RKO (cell line): Measurements from ENCODE around the gene ARHGDIA.
A peak's percentile ranks its signal among the peaks of the same experiment; 100 is the strongest.
"Not testable (repeated sequence)": the region's sequence is repeated elsewhere in the genome, so short reads cannot be mapped to it uniquely, and the experiment has no call there.

Experiments used
- DNase-seq: peaks from one replicate; pipeline ENCODE4 v3.0.0-alpha.2; 2016; ENCODE audit warnings: low spot score

ARHGDIA gene

DNA sequence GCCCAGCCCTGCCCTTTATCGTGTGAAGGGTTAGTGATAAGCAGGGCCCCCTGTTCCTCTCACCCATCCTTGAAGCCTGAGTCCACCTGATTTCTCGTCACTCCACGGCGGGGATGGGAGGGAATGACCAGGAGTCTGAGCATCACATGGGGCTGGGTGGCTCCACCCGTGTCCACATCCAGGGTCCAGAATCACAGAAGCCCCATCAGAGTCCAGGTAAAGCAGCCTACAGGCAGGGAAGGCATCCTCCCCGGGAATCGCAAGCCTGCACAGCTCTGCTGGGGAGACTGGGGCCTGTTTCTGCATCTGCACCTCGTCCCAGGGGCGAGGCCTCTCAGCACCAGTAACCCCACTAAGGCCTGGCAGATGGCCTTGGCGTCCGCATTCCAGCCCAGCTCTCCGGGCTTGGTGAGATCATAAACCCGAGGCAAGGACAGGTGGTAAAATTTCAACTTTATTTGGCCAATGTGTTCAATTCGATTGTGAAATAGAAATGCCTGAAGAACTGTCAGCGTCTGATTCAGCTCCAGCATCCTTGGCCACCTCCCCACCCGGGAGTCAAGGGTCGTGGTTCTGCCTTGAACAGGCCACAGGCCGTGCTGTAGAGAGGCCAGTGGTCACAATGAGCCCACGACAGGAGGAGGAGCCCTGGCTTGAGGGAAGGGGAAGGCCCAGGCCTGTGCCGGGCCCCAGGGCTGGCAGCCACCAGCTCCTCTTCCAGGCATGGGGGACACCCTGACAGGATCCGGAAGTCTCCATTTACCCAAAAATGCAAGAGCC, 28.2 kb downstream of the ARHGDIA start:
- DNase-seq = no peak

DNA sequence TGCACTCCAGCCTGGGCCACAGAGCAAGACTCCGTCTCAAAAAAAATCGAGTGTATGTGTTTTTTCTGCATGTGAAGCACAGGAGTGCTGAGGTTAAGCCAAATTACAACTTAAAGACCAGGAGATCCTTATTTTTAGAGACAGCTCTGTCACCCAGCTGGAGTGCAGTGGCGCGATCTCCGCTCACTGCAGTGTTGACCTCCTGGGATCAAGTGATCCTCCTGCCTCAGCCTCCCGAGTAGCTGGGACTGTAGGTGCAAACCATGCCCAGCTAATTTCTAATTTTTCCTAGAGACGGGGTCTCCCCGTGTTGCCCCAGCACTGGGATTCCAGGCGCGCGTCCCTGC, 28.8 kb downstream of the ARHGDIA start:
- DNase-seq = no peak

DNA sequence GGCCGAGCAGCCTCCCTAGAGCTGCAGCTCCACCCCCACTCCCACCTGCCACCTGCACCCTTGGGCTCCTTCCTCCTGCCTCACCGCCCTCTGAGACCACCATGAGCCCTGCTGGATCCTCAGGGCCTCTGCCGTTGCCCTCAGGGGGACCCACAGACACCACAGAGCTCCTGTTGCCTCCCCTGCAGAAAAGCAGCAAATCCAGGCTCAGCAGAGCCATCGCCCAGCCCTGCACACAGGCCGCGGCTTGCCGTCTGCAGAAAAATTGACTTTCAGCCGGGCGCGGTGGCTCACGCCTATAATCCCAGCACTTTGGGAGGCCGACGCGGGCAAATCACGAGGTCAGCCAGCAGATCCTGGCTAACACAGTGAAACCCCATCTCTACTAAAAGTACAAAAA, 29.3 kb downstream of the ARHGDIA start:
- DNase-seq = no peak

DNA sequence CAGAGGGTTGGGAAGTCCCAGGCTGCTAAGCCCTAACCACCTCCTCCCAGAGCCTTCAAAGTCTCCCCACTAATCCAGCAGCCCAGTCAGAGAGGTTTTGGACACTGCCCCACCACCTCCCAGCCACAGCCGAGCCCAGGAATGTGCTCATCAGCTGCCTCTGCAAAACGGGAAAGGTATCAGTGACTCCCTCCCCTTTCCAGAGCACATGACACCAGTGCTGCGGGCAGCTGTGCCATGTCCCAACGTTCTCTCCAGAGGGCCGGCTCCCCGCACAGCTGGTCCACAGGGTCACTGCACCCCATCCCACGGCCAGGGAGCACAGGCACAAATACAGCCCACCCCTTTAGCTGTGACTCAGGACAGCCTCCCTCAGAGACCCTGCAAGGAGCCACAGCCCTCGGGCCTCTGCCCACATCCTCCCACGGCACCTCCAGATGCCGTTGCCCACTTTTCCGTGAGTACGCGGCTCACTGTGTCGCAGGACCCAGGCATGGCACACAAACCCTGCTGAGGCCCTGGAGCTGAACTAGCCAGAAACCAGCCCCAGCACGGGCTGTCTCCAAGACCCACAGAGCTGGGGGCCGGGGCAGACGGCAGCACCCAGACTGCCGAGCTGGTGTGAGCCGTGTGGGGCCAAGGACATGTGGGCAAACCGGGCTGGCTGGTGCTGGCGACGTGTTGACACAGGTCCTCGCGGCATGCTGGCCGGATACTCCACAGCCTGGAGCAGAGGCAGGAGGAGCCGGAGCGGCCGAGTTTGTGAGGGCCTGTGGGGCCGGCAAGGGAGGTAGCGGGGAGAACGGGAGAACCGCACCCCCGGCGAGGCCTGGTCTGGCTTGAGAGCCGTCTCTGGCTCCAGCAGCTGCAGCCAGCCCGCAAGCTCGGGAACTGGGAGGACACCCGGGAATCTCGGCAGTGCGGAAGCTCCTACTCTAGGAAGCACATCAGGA, 30.0 kb downstream of the ARHGDIA start:
- no peak for DNase-seq

DNA sequence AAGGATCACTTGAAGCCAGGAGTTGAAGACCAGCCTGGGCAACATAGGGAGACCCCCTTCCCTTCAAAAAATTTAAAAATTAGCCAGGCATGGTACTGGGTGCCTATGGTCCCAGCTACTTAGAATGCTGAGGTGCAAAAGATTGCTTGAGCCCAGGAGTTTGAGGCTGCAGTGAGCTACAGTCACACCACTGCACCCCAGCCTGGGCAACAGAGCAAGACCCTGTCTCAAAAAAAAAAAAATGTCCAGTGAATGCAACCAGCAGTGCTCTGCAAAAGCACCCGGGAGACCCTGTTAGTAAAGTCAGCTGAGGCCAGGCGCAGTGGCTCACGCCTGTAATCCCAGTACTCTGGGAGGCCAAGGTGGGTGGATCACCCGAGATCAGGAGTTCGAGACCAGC, 31.1 kb downstream of the ARHGDIA start:
- not testable (repeated sequence) for DNase-seq

DNA sequence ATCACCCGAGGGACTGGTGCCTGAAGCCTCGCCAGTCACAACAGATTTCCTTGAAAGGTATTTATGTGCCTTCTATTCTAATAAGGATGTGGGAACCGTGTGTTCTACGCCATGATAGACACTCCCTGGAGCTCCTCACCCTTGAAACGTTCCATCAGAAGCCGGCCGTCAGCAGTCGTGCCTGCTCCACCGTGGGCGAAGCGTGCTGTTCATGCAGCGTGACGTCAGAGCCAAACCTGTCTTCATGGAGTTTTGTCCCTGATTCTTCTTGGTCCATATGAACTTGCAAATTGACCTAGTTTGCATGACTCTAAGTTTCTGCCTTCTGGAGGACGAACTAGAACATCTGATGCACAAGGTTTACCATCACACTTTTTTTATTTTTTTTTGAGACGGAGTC, 31.8 kb downstream of the ARHGDIA start:
- DNase-seq = no peak

DNA sequence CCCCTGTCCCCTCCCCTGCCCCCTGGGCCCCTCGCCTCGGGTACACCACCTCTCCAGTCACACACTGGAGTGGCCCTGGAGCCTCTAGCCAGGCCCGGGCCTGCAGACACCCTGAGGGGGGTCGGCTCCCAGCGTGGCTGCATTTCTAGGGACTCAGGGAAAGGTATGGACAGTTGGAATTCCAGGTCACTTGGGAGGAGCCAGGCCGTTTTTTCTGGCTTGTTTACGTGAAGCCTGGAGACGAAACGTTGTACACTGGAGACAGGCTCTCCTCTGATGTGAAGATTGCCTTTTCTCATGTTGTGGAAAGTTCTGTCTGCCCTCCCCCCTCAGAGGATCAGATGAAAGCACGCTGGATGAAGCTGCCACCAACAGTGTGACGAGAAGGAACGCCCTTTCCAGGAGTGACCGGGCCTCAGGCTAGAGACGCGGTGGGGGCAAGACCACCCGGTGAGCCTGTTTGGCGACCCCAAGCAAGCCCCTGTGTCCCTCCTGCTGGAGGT, 32.3 kb downstream of the ARHGDIA start:
- DNase-seq = no peak

DNA sequence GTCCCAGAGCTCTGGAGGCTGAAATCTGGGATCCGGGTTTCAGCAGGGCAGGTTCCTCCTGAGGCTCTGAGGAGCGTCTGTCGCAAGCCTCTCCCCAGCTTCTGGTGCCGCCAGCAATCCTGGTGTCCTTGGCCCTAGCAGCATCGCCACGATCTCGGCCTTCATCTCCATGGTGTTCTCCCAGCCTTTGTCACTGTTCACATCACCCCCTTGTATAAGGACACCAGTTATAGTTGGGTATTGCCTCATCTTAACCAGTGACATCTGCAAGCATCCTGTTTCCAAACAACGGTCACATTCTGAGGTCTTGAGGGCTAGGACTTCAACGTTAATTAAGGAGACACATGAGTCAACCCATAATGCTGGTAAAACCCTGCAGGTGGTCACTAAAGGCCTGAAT, 33.5 kb downstream of the ARHGDIA start:
- DNase-seq = no peak

DNA sequence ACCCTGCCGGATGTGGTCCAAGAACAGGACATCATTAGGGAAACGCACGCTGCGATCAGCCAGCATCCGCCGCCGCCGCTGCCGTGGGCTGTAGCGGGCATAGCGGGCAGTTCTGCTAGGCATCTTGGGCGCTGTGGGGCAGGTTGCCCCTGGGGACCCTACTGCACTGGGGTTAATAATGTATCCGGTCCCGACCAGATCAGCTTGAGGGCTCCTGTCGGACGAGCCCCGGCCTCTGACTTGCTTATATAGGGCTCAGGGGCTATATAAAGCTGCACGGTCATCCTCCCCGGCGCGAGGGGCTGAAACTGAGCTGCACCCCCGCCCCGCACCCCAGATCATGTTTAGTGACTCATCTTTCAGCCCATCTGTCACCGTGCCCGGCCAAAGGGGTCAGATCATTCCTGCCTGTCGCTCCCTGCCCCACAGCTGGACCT, 36.3 kb downstream of the ARHGDIA start, which contains the start of gene PPP1R27:
PPP1R27 (minus strand) TSS at position 220 of the 437 bp plus-strand sequence; CDS start at position 123, 97 bp downstream.
- no peak for DNase-seq

DNA sequence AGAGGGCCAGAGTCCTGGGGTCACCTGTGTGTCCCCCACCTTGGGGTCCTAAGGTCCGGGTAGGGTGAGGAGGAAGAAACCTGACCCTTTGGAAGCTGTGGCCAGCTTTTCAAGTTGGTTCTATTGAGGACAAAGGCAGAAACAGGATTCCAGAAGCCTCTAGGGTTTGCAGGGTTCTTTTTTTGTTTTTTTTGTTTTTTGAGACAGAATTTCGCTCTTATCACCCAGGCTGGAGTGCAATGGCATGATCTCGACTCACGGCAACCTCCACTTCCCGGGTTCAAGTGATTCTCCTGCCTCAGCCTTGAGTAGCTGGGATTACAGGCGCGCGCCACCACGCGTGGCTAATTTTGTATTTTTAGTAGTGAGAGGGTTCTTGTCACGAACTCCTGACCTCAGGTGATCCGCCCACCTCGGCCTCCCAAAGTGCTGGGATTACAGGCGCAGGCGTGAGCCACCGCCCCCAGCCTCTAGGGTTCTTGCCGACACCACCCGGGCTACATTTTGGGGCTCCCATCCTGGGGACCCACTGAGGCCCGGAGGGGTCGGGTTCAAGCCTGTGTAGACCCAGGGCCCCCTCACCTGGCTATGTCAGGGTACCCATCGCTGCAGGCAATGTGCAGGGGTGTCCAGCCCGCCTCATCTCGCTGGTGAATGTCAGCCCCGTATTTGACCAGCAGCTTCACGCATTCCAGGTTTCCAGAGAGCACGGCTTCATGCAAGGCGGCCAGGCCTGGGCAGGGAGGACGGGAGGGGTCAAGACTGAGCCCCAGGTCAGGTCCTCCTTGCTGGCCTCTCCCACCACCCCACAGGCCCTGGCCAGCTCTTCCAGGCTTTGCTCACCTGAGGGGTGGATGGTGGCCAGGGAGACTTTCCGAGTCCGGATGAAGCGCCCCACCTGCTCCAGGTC, 37.0 kb downstream of the ARHGDIA start:
- no peak for DNase-seq

DNA sequence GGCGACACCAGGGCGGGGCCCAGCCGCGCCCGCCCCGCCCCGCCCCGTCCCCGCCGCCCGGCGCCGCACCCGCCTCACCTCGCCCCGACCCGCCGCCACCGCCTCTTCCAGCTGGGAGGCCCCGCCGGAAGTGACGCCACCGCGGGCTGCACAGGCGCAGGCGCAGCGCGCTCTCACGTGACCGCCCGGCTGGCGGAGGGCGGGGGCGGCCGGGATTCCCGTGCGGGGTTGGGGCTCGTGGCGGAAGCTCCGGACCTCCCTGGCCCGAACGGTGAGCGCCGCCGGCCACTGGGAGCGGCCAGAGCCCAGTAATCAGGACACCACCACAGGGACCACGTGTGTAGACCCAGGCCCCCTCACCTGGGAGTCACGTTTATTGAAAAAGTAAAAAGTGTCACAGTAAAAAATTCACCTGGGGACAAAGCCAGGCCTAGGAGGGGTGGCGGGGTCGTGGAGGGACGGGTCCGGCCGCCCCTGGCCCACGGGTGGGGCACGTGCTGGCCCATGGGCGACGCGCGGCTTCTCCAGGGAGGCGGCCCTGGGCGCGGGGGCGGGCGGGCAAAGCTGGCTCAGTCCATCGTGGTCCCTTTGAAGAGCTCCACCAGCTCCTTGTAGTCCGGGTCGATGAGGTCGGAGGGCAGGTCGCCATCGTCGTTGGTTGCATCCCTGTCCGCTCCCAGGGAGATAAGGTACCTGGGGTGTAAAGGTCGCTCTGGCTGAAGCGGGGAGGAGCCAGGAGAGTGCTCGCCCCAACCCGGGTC, 37.8 kb downstream of the ARHGDIA start, which contains the start of gene MCRIP1:
MCRIP1 (minus strand) TSS at position 132 of the 761 bp plus-strand sequence. CDS start 8,785 bp downstream, outside the sequence.
- peak; percentile 93 for DNase-seq

DNA sequence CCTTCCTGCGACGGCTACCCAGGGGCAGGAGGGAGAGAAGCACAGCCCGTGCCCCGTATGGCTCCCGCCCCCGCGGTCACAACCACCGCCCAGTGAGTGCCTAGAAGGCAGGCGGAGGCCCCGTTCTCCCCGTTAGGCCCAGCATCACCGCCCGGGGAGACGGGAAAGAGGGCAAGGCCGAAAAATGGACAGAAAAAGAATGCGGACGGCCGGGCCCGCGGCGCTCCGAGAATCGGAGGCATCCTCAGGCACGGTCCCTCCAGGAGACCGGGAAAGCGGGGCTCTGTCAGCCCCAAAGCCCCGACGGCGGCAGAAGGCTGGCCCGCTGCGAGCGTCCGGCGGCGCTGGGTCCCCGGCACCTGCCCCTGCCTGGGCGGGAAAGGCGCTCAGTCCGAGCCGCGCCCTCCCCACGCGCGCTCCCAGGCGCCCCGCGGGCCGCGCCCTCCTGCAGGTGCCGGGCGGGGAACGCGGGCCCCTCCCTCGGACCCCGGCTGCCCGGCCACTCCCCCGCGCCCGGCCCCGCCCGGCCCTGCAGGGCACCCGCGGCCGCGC, 38.5 kb downstream of the ARHGDIA start:
- peak; percentile 45 for DNase-seq

DNA sequence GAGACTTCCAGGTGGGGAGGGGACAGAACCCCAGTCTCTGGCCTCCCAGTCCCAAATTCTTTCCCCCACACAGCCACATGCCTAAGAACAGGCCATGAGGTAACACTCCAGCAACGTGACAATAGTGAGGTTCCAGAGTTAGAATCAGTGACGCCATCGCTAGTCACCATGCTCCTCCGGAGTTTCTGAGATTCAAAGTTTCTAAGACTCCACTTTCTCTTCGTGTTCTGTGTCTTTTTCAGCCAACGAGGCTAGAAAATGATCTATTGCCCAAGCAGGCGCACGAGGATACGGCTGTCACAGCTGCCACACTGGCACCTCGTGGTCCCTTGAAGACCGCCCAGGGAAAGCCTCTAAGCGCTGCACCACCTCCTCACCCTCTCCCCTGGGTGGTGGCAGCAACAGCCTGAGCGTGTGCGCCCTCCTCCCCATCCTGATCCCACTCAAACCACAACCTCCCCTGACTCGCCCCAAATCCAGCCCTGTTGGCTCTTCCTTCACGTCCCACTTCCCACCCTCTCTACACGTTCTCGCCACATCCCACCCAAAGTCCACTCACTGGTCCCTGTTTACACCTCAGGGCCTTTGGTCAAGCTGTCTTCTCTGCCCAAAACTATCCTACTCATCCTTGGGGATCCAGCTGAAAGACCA, 39.1 kb downstream of the ARHGDIA start:
- DNase-seq = peak; percentile 89

DNA sequence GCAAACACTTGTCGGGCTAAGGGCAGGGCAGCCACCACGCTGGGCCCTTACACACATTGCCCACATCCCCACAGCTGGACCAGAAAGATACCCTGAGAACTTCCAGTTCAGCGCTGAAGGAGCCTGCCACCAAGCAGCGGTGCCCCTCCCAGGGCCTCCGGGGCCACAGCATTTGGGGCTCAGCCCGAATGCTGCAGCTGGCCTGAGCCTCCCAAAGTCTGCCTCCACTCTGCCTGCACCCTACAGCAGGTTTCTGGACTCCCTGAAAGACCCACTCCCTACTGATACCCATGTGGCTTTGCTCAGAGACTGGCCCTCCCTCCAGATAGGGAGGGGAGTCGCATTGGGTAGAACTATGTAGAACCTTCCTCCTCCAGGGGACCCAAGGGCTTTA, 39.6 kb downstream of the ARHGDIA start:
- no peak for DNase-seq

DNA sequence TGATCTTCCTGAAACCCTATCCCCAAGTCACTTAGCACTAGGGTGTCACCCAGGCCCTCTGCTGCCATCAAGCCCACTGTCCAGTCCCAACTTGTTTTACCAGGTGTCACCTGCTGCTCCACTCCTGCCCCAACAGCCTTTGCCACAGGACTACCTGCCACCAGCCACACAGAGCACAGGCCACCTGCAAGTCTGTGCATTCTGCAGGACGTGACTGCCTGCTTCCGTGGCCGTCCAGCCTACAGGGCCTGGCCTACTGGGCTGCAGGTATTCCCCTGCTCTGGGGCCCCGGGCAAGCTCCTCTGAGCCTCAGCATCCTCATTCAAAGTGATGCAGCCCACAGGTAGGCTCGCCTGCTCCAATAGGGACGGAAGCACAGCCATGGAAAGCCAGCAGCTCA, 41.3 kb downstream of the ARHGDIA start:
- DNase-seq = no peak

DNA sequence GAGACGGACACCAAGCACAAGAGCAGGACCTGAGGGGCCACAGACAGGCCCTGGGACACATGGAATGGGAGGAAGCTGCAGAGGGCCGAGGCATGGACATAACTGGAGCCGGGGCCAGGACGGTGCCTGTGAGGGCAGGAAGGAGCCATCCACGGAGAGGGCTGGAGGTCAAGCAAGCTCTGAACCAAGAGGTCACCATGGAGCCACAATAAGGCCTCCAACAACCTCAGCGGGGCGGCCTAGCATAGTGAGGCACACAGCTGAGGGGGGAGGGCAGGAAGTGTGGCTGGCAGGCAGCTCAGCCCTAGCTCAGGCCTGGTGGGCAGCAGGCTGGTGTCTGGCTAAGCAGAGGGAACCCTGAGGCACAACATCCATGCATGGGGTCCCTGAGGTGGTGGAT, 42.5 kb downstream of the ARHGDIA start:
- DNase-seq = no peak

DNA sequence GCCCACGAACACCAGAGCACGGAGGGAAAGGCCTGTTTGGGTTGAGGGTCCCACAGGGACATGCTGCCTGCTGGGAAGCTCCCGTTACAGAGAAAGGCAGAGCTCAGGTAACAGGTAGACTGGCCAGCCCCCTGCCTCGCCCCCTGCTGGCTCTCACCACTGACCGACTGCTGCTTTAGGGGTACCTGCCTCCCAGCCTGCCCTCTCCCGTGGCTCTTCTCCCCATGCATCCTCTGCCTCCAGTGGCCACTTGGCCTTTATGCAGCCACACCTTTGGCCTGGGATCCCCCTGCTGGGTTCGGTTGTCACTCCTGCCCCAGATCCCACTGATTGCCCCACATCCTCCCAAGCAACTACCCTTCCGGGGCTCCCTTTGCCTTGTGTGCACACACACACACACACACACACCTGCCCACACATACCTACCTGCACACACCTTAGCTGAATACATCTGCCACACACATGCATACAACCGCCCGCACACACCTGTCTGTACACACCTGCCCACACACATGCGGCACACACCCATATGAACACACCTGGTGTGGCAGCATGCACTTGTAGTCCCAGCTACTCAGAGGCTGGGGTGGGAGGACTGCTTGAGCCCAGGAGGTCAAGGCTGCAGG, 45.2 kb downstream of the ARHGDIA start:
- no peak for DNase-seq

DNA sequence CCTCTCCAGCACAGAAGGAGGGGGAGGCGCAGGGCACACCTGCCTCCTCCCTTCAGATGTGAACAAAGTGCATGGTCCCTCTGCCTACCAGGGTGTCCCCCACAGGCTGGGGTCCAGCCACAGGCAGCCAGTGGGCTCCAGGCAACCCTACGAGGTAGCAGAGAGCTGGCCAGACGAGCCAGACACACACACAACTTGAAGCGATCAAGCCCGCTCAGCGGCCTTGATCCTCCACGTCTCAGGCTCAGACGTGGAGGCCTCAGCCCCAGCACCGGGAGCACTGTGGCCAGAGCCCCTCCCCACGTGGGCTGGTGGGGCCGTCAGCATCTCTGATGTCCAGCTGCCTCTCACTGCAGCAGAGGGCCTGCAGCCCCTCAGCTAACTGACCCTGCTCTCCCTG, 46.5 kb downstream of the ARHGDIA start:
- no peak for DNase-seq

DNA sequence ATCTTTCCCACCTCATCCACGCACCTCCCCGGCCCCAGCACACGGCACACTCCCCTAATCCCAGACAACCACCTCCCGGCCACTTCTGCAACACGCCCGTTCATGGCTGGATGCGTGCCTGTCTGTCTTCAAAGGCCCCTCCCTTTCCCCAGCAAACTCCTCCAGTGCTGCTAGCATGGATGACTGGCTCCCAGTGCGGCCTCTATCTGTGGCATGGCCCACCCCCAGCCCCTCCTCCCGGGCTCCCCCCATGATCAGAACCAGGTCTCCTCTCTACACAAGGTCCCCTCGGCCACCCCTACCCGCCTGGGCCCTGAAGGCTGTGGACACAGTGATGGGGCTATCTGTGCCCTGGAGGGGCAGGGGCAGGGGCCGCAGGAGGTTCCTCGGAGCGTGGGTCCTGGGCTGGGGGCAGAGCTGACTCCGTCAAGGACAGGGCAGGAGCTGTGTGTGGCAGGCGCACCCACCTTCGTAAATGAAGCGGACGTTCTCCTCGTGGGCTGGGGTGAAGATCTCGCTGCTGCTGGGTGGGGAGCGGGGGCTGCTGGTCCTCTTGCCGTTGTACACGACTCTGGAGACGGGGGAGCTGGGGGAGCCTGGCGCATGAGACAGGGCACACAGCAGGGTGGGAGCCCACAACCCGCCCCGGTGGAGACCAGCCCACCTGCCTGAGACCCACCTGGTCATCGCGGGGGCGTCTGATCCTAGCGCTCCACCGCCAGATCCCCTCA, 47.2 kb downstream of the ARHGDIA start:
- DNase-seq = no peak
